Ascending aorta (tissue), 2 donors: ENCODE results near the gene PGA4. TPM values are rescaled to one million over a fixed set of nuclear protein-coding genes. Genes with fewer than 3 reads are reported as not detected.

Source experiments
- DNase-seq, 2 donors: peaks; one replicate each; pipeline ENCODE4 v3.0.0-alpha.2; 2019; ENCODE audit warnings: low spot score in 2 of 2
- H3K27ac ChIP-seq, 2 donors: fragments of 200-600 bp; sonication (generic); one replicate each; pipeline ENCODE4 v1.5.1; 2016 to 2017; ENCODE audit warnings: mild to moderate bottlenecking in 1 of 2
- H3K27me3 ChIP-seq: fragments of 200-600 bp; sonication (generic); one replicate; pipeline ENCODE4 v1.5.1; 2017
- H3K36me3 ChIP-seq, 2 donors: fragments of 200-600 bp; sonication (generic); one replicate each; pipeline ENCODE4 v1.5.1; 2016
- H3K4me1 ChIP-seq, 2 donors: fragments of 200-600 bp; sonication (generic); one replicate each; pipeline ENCODE4 v1.5.1; 2016 to 2017; ENCODE audit warnings: mild to moderate bottlenecking in 1 of 2
- H3K4me3 ChIP-seq, 2 donors: fragments of 200-600 bp; sonication (generic); one replicate each; pipeline ENCODE4 v1.5.1; 2016 to 2017; ENCODE audit warnings: mild to moderate bottlenecking in 1 of 2
- H3K9me3 ChIP-seq, 2 donors: fragments of 200-600 bp; sonication (generic); one replicate each; pipeline ENCODE4 v1.5.1; 2016
- intact Hi-C: fragments of 100-400 bp; cut with DNase I; formaldehyde crosslinking; loops from one replicate; pipeline ENCODE4 v1.15.1; 2023
- total RNA-seq: library from RNA; depleted of rRNA; stranded (reverse); fragments of >200 nt; gene quantifications from one replicate; pipeline ENCODE4 v1.1.0, GENCODE V29; 2016
- TF ChIP-seq, protein P1 (sequence below), 3 experiments: fragments of 200-600 bp in 2 of 3; fragments of 450-650 bp in 1 of 3; sonication (generic) in 2 of 3; IDR thresholded peaks; one replicate each; pipeline ENCODE4 v1.5.1; 2016 to 2019; ENCODE audit warnings: antibody characterized with exemption in 3 of 3, mild to moderate bottlenecking in 1 of 3, moderate library complexity in 1 of 3

PGA4 gene
- total RNA-seq, 1 donor from 2014 or later = 75.7 TPM

DNA sequence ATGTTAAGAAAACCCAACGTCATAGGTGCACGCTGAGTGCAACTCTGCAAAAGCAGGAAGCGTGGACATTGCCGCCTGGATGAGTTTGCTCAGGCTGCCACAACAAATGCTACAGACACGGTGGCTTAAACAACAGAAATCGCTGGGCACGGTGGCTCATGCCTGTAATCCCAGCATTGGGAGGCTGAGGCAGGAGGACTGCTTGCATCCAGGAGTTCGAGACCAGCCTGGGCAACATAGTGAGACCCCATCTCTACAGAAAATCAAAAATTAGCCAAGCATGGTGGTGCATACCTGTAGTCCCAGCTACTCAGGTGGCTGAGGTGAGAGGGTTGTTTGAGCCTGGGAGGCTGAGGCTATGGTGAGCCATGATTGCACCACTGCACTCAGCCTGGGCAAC, 32.2 kb upstream of the PGA4 start:
- H3K9me3 ChIP-seq = no peaks in the 10 kb centered on the region
- H3K27me3 ChIP-seq = no peaks in the 10 kb centered on the region
- no peak overlapping the region for H3K4me3 ChIP-seq
- TF ChIP-seq, protein P1, sequence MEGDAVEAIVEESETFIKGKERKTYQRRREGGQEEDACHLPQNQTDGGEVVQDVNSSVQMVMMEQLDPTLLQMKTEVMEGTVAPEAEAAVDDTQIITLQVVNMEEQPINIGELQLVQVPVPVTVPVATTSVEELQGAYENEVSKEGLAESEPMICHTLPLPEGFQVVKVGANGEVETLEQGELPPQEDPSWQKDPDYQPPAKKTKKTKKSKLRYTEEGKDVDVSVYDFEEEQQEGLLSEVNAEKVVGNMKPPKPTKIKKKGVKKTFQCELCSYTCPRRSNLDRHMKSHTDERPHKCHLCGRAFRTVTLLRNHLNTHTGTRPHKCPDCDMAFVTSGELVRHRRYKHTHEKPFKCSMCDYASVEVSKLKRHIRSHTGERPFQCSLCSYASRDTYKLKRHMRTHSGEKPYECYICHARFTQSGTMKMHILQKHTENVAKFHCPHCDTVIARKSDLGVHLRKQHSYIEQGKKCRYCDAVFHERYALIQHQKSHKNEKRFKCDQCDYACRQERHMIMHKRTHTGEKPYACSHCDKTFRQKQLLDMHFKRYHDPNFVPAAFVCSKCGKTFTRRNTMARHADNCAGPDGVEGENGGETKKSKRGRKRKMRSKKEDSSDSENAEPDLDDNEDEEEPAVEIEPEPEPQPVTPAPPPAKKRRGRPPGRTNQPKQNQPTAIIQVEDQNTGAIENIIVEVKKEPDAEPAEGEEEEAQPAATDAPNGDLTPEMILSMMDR (IDR thresholded peaks at IDR 0.05) = no peak
- no peaks in the 10 kb centered on the region for H3K4me1 ChIP-seq
- DNase-seq = peak in 1 of 2 donors; percentile 39
- intact Hi-C loops = no loop called here
- no peaks in the 10 kb centered on the region for H3K36me3 ChIP-seq
- no peak overlapping the region for H3K27ac ChIP-seq

DNA sequence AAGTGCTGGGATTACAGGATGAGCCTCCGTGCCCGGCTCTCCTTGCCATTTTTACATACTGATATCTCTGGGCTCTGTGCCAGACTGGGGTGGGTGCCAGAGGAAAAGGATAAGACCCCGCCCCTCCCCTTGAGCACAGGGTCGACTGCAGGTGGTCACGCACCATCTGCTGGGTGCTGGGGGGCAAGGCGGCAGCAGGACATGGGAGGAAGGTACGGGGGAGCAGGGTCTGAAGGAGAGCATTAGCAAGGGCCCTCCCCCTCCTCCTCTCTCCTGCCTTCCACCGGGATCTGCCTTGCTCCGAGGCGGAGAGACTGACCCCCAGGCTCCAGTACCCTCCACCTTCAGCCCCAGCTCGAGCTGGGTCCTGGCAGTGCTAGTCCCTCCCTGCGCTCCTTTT, 28.6 kb upstream of the PGA4 start:
- peak in 1 of 2 donors; percentile 38 for DNase-seq
- H3K4me3 ChIP-seq = no peak overlapping the region
- TF ChIP-seq, protein P1 (IDR thresholded peaks at IDR 0.05) = no peak
- no peak overlapping the region for H3K27ac ChIP-seq
- H3K36me3 ChIP-seq = no peaks in the 10 kb centered on the region
- H3K4me1 ChIP-seq = no peaks in the 10 kb centered on the region
- intact Hi-C loops = no loop called here
- no peaks in the 10 kb centered on the region for H3K9me3 ChIP-seq
- no peaks in the 10 kb centered on the region for H3K27me3 ChIP-seq

DNA sequence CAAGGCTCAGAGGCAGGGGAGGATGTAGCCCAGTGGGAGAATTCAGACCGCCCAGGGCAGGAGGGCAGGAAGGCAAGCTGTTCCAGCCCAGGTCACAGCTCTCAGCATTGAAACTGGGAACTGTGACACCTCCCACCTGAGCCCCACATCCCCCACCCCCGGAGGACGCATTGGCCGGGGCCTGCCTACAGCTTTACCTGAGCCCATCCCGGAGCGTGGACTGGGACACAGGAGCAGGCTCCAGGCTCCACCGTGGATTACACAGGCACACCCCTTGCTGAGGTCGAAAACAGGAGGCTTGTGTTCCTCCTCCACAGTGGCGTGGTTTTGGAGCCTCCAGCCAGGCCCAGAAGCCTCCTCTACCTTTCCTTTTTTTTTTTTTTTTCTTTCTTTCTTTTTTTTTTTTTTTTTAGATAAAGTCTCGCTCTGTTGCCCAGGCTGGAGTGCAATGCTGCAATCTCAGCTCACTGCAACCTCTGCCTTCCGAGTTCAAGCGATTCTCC, 27.9 kb upstream of the PGA4 start:
- Histone ChIP-seq H3K27ac (no peak overlapping the region), H3K36me3 (no peaks in the 10 kb centered on the region), H3K27me3 (no peaks in the 10 kb centered on the region), H3K4me1 (no peaks in the 10 kb centered on the region), H3K9me3 (no peaks in the 10 kb centered on the region), H3K4me3 (no peak overlapping the region)
- intact Hi-C loops = no loop called here
- TF ChIP-seq, protein P1 (IDR thresholded peaks at IDR 0.05) = no peak
- peak in 1 of 2 donors; percentile 49 for DNase-seq

DNA sequence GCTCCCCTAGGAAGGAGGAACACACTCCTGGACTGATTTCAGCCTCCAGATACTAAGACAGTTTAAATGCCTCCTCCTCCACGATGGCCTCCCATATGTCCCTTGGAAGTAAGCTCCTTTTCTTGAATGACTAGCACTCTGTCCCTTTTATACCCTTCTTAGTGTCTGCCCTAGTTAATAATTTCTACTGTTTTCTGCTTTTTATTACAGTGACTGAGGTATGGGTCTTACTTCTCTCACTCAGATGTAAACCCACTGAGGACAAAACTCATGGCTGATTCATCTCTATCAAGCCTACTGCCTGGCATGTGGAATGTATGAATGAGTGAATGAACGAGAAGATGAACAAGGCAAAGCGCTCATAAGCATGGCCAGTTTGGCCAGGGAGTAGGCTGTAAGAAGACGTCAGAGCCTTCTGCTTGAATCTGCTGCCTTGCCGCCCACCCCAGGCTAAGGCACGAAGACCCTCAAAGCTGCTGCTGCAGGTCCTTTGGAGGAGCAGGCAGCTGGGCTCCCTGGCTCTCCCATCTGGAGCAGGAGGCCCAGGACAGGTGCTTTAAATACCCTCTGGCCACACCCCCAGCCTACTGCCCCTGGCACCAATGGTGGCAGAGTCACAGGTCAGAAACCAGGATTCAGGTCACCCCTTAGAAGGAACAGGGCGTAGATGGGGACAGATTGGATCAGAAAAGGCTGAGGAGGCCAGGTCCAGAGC, 27.0 kb upstream of the PGA4 start:
- peak in 1 of 2 donors; percentile 25 for DNase-seq
- TF ChIP-seq, protein P1 (IDR thresholded peaks at IDR 0.05) = no peak
- no peaks in the 10 kb centered on the region for H3K4me1 ChIP-seq
- no peaks in the 10 kb centered on the region for H3K27me3 ChIP-seq
- no peak overlapping the region for H3K27ac ChIP-seq
- H3K4me3 ChIP-seq = no peak overlapping the region
- H3K36me3 ChIP-seq = no peaks in the 10 kb centered on the region
- intact Hi-C loops = no loop called here
- H3K9me3 ChIP-seq = no peaks in the 10 kb centered on the region

DNA sequence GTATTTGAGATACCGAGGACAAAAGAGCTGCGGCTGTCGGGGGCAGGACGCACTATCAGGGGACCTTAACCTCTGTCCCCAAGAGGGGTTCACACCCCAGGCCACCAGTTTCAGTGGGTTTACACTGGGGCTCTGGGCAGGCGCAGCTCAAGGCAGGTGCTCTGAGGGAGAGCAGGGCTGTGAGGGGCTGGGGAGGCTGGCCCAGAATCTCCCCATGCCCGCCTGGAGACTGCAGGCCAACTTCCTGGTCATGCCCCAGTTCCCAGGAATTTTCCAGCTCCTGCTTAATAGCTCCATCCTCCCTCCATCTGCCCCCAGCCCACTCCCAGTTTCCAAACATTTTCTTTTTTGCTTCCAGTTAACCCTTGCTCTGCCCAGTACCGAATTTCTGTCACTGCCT, 26.4 kb upstream of the PGA4 start:
- H3K27ac ChIP-seq = no peak overlapping the region
- no peak for DNase-seq
- H3K27me3 ChIP-seq = no peaks in the 10 kb centered on the region
- no peaks in the 10 kb centered on the region for H3K4me1 ChIP-seq
- no peaks in the 10 kb centered on the region for H3K36me3 ChIP-seq
- H3K4me3 ChIP-seq = no peak overlapping the region
- TF ChIP-seq, protein P1 (IDR thresholded peaks at IDR 0.05) = no peak
- H3K9me3 ChIP-seq = no peaks in the 10 kb centered on the region
- intact Hi-C loops = no loop called here
